ENCODE data around the gene FAIM2.

The FAIM2 gene

DNA sequence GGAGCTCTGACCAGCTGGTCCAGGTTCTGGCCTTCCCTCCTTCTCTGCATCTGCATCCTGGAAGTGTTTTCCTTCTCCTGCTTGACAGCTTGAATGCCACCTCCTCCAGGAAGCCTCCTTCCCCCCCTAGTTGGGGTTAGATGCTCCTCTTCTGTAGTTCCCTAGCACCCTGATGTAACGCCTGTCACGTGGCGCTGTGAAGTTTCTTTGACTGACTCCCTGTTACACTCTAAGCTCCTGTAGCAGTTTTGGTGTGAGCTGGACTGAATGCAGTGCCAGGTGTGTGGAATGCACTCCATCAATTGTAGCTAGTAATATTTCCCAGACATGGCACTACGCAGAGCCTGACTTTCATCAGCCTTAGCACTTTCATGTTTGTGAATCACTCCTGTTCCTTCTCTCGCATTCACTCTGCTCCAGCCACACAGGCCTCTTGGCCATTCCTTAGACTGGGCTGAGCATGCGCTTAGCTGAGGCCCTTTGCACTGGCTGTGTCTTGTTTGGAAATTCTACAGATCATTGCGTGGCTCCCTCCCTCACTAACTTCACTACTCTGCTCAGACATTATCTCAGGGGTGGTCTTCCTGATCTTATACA, 2.1 kb upstream of the FAIM2 start:
- no peak for DNase-seq (ENCODE audit: low spot score)
- TF ChIP-seq, protein P1, sequence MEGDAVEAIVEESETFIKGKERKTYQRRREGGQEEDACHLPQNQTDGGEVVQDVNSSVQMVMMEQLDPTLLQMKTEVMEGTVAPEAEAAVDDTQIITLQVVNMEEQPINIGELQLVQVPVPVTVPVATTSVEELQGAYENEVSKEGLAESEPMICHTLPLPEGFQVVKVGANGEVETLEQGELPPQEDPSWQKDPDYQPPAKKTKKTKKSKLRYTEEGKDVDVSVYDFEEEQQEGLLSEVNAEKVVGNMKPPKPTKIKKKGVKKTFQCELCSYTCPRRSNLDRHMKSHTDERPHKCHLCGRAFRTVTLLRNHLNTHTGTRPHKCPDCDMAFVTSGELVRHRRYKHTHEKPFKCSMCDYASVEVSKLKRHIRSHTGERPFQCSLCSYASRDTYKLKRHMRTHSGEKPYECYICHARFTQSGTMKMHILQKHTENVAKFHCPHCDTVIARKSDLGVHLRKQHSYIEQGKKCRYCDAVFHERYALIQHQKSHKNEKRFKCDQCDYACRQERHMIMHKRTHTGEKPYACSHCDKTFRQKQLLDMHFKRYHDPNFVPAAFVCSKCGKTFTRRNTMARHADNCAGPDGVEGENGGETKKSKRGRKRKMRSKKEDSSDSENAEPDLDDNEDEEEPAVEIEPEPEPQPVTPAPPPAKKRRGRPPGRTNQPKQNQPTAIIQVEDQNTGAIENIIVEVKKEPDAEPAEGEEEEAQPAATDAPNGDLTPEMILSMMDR (IDR thresholded peaks at IDR 0.05; ENCODE audit: borderline replicate concordance, control extremely low read depth, extremely low read depth, insufficient read depth, missing control alignments) = no peak
- in situ Hi-C loops (cut with MboI; ENCODE audit: low sequenced_read_pairs, unreplicated experiment) = no loop called here

DNA sequence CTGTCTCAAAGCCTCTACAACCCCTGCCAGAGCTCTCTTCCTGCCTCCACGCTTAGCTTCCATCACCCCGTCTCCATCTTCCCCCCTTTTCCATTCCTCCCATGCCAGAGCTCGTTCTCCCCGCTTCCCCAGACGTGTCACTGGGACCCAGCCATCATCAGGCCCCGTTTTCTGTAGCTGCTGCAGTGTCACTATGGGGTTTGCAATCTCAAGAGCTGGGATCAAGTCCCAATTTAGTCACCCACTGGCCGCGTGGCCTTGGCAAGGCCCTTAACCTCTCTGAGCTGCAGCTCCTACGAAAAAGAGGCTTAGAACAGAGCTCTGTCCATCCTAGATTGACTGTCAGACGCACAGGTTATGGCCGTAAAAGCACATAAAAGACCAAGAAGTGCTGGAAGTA, 901 bp upstream of the FAIM2 start:
- in situ Hi-C loops (cut with MboI; ENCODE audit: low sequenced_read_pairs, unreplicated experiment) = no loop called here
- TF ChIP-seq, protein P1 (IDR thresholded peaks at IDR 0.05; ENCODE audit: borderline replicate concordance, control extremely low read depth, extremely low read depth, insufficient read depth, missing control alignments) = no peak
- no peak for DNase-seq (ENCODE audit: low spot score)

DNA sequence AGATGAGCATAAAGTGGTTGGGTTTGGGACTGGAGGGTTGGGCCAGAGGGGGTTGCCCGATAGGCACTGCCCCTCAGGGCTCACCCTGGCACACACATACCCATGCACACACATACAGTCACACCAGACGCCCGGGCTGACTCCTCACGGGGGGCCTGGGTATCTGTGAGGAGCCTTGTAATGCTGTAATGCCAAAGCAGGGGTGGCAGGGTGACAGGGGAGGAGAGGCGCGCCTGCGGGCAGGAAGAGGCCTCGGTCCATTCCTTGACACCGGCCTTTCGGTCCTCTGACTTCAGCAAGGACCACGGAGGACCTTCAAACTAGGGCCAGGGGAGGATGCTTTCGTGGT, 375 bp downstream of the FAIM2 start:
- no peak for DNase-seq (ENCODE audit: low spot score)
- in situ Hi-C loops (cut with MboI; ENCODE audit: low sequenced_read_pairs, unreplicated experiment) = no loop called here

DNA sequence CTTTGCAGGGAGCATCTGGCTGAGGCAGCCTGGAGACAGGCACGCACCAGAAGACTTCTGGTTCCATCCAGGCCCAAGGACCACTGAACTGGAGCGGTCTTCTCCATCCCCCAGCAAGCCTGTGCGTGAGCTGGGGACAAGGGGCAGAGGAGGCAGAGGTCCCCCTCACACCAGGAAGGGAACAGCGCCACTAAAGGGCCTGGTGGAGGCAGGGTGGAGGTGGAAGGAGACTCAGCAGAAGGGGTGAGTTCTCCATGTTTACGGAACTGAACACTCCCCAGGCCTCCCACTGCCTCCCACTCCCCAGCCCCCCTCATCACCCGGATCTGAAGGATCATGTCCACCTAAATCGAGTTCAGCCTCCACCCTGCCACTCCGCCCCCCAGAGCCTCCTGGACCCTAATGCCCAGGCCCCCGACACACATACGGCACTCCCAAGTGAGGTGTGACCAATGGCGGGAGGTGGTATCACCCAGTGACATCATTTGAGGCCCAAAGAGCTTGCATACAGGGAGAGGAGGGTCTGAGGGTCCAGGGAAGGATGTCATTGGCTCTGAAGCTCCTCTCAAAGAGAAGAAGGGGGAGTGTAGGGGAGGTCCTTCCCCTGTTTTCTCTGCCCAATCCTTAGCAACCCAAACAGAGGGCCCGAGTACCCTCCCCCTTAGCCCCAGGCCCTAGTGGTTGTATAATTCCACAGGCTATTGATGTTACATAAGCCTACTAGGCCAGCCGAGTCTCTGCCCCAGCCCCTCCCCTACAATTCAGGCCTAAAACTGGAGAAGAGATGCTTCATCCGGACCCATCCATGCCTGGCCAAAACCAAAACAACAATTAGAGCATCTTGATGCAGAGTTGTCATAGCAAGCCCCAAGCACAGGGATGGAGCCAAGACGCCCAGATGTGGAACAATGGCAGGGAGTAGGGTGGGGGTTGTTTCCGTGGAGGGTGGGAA, 1.0 kb downstream of the FAIM2 start:
- in situ Hi-C loops (cut with MboI; ENCODE audit: low sequenced_read_pairs, unreplicated experiment) = no loop called here
- DNase-seq (ENCODE audit: low spot score) = no peak
- TF ChIP-seq, protein P1 (IDR thresholded peaks at IDR 0.05; ENCODE audit: borderline replicate concordance, control extremely low read depth, extremely low read depth, insufficient read depth, missing control alignments) = no peak

More for the DNA sequence above, 375 bp downstream of the FAIM2 start:
- TF ChIP-seq, protein P1 (IDR thresholded peaks at IDR 0.05; ENCODE audit: borderline replicate concordance, control extremely low read depth, extremely low read depth, insufficient read depth, missing control alignments) = no peak

DNA sequence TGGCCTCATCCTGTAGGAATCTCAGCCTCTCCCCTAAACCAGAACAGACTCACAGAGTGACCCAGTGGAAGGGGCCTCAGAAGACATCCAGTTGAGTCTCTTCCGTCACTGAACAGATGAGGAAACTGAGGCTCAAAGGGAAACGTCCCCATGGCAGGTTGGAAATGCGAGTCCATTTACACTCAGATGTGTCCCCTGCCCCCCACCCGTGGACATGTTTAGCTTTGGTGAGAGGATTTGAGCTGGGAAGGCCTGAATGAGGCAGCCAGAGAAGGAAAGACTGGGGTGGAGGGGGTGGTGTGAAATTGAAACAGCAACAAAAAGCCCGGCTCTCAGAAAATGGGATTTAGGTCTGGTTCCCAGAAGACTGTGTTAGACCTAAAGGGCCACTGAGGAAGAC, 1.7 kb downstream of the FAIM2 start:
- no peak for DNase-seq (ENCODE audit: low spot score)
- in situ Hi-C loops (cut with MboI; ENCODE audit: low sequenced_read_pairs, unreplicated experiment) = no loop called here
- TF ChIP-seq, protein P1 (IDR thresholded peaks at IDR 0.05; ENCODE audit: borderline replicate concordance, control extremely low read depth, extremely low read depth, insufficient read depth, missing control alignments) = no peak

DNA sequence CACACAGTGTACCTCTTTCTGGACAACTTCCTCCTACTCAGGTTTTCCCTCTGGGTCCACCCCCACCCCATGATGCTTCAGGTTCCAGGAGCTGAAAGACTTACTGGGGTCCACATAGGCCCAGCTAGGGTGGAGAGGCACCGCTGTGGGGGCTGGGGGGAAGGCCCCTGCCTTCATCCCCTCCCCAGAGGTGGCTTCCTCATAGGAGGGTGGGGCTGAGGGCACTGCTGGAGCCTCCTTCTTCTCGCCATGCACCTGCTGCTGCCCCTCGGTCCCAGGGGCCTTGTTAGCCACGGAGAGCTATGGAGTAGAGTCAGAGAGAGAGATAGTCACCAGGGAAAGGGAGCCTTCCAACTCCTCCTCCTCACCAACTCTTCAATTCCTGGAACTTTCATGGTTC, 2.7 kb downstream of the FAIM2 start:
- TF ChIP-seq, protein P1 (IDR thresholded peaks at IDR 0.05; ENCODE audit: borderline replicate concordance, control extremely low read depth, extremely low read depth, insufficient read depth, missing control alignments) = no peak
- no peak for DNase-seq (ENCODE audit: low spot score)
- in situ Hi-C loops (cut with MboI; ENCODE audit: low sequenced_read_pairs, unreplicated experiment) = no loop called here
